ENCODE measurements around the gene NXPH1.
A peak's percentile ranks its signal among the peaks of the same experiment; 100 is the strongest.

NXPH1 gene

GRCh38 chr7:8627325-8627724 is 193.9 kb downstream of the NXPH1 start:
- no peak for DNase-seq (ENCODE audit: low read depth)
- TF ChIP-seq CTCF (IDR thresholded peaks at IDR 0.05; ENCODE audit: control insufficient read depth, extremely low read depth, insufficient read depth), result no peak
- H3K4me3 ChIP-seq (ENCODE audit: low read depth, low read length), result no peak overlapping the region

- DNase-seq (ENCODE audit: low read depth), result no peak
- H3K4me3 ChIP-seq (ENCODE audit: low read depth, low read length), result no peak overlapping the region
- no peak for TF ChIP-seq CTCF (IDR thresholded peaks at IDR 0.05; ENCODE audit: control insufficient read depth, extremely low read depth, insufficient read depth)
Measured at GRCh38 chr7:8628656-8629055, 195.2 kb downstream of the NXPH1 start.

GRCh38 chr7:8629504-8629903 is 196.1 kb downstream of the NXPH1 start:
- no peak overlapping the region for H3K4me3 ChIP-seq (ENCODE audit: low read depth, low read length)
- TF ChIP-seq CTCF (IDR thresholded peaks at IDR 0.05; ENCODE audit: control insufficient read depth, extremely low read depth, insufficient read depth), result no peak
- no peak for DNase-seq (ENCODE audit: low read depth)

GRCh38 chr7:8637322-8637721 is 203.9 kb downstream of the NXPH1 start:
- no peak for TF ChIP-seq CTCF (IDR thresholded peaks at IDR 0.05; ENCODE audit: control insufficient read depth, extremely low read depth, insufficient read depth)
- no peak overlapping the region for H3K4me3 ChIP-seq (ENCODE audit: low read depth, low read length)
- DNase-seq (ENCODE audit: low read depth), result peak; percentile 8

- TF ChIP-seq CTCF (IDR thresholded peaks at IDR 0.05; ENCODE audit: control insufficient read depth, extremely low read depth, insufficient read depth), result no peak
- peak; percentile 97 for DNase-seq (ENCODE audit: low read depth)
- no peak overlapping the region for H3K4me3 ChIP-seq (ENCODE audit: low read depth, low read length)
Measured at GRCh38 chr7:8638076-8638475, 204.7 kb downstream of the NXPH1 start.

- DNase-seq (ENCODE audit: low read depth), result no peak
- TF ChIP-seq CTCF (IDR thresholded peaks at IDR 0.05; ENCODE audit: control insufficient read depth, extremely low read depth, insufficient read depth), result no peak
- H3K4me3 ChIP-seq (ENCODE audit: low read depth, low read length), result no peak overlapping the region
Measured at GRCh38 chr7:8639668-8640067, 206.3 kb downstream of the NXPH1 start.

GRCh38 chr7:8640671-8641070 is 207.3 kb downstream of the NXPH1 start:
- TF ChIP-seq CTCF (IDR thresholded peaks at IDR 0.05; ENCODE audit: control insufficient read depth, extremely low read depth, insufficient read depth), result no peak
- no peak overlapping the region for H3K4me3 ChIP-seq (ENCODE audit: low read depth, low read length)

More at GRCh38 chr7:8640671-8641070, 207.3 kb downstream of the NXPH1 start:
- DNase-seq (ENCODE audit: low read depth), result no peak

Measured in LNCaP clone FGC (cell line).